ENCODE data around the gene ERGIC1. TPM values are rescaled to one million over a fixed set of nuclear protein-coding genes. Genes with fewer than 3 reads are reported as not detected.
A peak's percentile ranks its signal among the peaks of the same experiment; 100 is the strongest.
"Not testable (repeated sequence)": the region's sequence is repeated elsewhere in the genome, so short reads cannot be mapped to it uniquely, and the experiment has no call there.

Gene ERGIC1, protein sequence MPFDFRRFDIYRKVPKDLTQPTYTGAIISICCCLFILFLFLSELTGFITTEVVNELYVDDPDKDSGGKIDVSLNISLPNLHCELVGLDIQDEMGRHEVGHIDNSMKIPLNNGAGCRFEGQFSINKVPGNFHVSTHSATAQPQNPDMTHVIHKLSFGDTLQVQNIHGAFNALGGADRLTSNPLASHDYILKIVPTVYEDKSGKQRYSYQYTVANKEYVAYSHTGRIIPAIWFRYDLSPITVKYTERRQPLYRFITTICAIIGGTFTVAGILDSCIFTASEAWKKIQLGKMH
- 21.3 and 28.7 TPM in 2 replicates for total RNA-seq (2014; rRNA removed; shearing (Covaris generic))

DNA sequence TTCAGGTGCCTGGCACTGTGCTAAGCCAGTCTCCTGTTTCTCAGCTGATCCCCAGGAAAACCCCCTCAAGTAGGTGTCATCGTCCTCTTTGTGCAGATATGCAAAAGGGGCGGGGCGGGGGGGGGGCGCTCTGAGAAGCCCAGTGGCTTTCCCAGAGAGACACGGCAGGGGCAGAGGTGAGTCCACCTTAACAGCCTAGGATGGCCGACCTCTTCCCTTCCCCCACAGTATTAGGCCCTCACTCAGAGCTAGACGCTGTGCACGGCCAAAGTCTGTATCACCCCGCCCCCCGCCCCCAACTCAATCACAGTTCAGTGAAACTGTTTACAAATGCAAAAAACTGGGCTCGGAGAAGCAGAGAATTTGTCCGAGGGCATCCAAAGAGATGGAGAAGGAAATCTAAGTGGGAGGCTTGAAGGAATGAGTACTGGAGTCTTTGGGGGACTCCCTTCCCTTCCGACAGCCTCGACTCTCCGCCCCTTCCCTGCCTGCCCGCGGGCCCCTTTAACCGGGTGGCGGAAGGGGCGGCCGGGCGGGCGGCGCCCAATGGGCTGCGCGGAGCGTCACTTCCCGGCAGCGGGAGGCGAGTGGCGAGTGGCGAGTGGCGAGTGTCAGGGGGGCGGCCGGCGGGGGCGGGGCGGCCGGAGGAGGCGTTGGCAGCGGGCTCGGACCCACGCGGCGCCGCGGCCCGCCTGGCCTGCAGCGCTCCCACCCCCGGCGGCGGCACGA lies at the start of gene ERGIC1:
TSS of gene ERGIC1 (plus strand) at position 566 of the 729 bp plus-strand sequence. CDS start at position 729, 163 bp downstream.
- in situ Hi-C loops (cut with HindIII; ENCODE audit: low sequenced_read_pairs): no loop called here
- peak; percentile 85 for DNase-seq (ENCODE audit: low spot score)

DNA sequence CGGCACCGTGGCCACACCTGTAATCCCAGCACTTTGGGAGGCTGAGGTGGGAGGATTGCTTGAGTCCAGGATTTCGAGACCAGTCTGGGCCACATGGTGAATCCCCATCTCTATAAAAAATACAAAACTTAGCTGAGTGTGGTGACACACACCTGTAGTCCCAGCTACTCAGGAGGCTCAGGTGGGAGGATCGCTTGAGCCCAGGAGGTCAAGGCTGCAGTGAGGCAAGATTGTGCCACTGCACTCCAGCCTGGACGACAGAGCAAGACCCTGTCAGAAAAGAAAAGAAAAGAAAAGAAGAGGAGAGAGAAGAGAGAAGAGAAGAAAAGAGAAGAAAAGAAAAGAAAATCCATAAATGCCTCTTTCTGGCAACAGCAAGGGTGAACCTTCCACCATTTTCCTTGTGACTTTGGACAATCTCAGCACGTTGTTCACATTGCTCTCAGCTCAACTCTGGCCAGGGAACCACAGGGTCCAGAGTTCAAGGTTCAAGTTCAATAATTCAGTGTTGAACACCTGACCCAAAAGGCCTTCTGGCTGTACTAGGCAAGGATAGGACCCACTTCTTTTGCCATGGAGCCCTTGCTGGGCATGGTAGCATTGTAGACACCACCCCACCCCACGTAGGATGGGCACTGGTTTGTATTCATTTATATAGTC lies 48.5 kb upstream of the ERGIC1 start:
- DNase-seq (ENCODE audit: low spot score): no peak
- in situ Hi-C loops (cut with HindIII; ENCODE audit: low sequenced_read_pairs): no loop called here

DNA sequence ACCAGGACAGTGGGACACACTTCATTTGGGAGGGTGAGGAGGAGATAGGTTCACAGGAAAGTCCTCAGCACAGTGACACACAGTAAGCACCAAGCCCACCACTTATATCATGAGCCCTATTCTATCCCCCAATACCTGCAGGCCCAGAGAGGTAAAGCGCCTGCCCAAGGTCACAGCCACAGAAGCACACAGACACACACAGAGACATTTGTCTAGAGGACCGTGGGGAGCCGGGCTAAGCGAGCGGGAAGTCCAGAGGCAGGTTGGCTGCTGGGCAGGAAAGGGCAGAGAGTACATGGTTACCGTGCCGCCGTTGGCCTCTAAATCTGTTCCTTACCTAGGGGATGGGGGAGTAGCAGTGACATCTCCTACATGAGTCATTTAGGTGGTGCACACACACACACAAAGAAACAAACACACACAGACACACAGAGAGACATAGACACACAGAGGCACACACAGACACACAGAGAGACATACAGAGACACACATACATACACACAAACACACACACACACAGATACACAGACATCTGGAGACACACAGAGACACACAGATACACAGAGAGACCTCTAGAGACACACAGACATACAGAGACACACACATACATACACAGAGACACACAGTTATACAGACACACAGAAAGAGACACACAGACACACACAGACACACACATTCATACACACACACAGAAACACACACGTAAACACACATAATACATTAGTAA lies 47.2 kb upstream of the ERGIC1 start:
- in situ Hi-C loops (cut with HindIII; ENCODE audit: low sequenced_read_pairs): no loop called here
- peak; percentile 57 for DNase-seq (ENCODE audit: low spot score)

- DNase-seq (ENCODE audit: low spot score); in situ Hi-C loops (cut with HindIII; ENCODE audit: low sequenced_read_pairs): not testable (repeated sequence)
These were observed 46.5 kb upstream of the ERGIC1 start for GRCh38 chr5:172787538-172787937.

- in situ Hi-C loops (cut with HindIII; ENCODE audit: low sequenced_read_pairs): no loop called here
- DNase-seq (ENCODE audit: low spot score): no peak
These were observed 45.0 kb upstream of the ERGIC1 start for GRCh38 chr5:172788771-172789686.

DNA sequence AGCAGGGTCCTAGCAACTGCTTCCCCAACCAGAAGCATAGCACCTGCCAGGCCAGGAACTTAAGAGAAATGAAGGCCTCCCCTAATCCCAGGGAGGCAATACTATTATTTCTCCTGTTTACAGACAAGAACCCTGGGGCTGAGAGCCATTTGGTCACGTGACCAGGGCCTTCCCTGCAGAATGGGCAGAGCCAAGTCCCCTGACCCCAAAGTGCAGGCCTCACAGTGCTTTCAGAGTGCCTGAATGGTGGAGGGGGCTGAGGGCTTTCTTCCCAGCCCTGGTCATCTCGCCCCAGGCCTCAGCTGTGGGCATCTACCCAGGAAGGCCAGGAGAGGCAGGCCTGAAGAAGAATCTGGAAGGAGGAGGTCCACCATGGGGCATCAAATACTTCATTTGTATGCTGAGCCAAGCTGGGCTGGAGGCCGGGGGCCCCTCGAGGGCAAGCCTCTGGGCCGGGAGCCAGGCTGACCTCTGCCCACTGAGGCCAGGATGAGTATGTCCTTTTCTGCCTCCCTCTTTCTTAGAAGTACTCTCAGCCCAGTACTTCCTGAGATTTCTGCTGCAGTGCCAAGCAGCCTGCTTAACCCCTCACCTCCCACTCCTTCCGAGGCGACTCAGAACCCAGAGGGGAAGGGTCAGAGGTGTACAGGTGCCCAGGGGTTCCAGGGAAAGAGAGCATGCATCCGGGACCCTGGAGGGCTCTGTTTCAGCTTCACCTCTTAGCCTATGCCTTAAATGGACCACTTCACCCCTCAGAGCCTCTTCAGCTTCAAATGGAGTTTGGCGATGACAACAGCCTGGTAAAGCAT lies 44.2 kb upstream of the ERGIC1 start:
- DNase-seq (ENCODE audit: low spot score): no peak

DNA sequence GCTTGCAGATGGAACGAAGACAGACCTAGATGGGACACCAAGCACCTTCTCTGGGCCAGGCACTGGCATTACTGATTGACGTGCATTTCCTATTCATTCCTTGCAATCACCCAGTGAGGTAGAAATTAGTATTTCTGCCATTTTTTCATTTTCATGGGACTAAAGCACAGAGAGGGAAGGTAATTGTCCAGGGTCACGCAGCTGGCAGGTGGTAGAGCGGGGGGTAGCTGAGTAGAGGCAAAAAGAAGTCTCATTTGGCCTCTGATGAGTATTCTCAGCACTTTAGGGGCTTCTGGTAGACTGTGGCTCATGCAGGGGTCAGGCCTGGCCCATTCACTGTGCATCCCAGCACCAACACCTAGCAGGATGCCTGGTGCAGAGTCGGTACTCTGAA lies 43.6 kb upstream of the ERGIC1 start:
- no peak for DNase-seq (ENCODE audit: low spot score)

More for the DNA sequence above, 44.2 kb upstream of the ERGIC1 start:
- in situ Hi-C loops (cut with HindIII; ENCODE audit: low sequenced_read_pairs): no loop called here

GRCh38 chr5:172791286-172791685 lies 42.8 kb upstream of the ERGIC1 start:
- in situ Hi-C loops (cut with HindIII; ENCODE audit: low sequenced_read_pairs): no loop called here
- no peak for DNase-seq (ENCODE audit: low spot score)

More for the DNA sequence above, 43.6 kb upstream of the ERGIC1 start:
- in situ Hi-C loops (cut with HindIII; ENCODE audit: low sequenced_read_pairs): no loop called here

DNA sequence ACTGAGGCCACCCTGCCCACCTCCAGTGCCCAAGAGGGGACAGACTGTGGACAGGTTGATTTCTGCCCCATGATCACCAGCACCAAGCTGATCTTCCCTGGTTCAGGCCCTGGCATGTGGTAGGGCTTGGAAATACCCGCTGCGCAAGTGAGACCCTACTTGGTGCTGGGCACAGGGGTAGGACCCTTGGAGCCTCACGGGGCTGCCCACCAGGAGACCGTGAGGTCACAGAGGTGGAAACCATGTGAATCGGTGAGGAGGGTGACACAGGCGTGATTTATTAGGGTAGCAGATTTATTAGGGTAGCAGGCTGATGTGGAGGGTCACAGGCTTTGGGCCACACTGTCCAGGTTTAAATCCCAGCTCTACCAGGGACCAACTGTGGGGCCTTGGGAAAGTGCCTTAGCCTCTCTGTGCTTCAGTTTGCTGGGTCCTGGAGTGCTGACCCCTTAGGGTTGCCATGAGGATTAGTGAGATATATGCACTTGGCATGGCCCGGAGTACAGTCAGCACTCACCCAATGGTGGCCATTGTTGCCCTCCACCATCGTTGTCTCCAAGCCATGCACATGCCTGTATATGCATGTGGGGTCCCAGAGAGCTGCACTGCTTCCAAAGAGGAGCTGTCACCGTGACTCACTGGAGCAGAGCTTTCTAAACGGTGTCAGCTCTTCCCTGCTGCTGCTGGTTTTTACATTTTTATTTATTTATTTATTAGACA lies 42.2 kb upstream of the ERGIC1 start:
- in situ Hi-C loops (cut with HindIII; ENCODE audit: low sequenced_read_pairs): no loop called here
- no peak for DNase-seq (ENCODE audit: low spot score)

DNA sequence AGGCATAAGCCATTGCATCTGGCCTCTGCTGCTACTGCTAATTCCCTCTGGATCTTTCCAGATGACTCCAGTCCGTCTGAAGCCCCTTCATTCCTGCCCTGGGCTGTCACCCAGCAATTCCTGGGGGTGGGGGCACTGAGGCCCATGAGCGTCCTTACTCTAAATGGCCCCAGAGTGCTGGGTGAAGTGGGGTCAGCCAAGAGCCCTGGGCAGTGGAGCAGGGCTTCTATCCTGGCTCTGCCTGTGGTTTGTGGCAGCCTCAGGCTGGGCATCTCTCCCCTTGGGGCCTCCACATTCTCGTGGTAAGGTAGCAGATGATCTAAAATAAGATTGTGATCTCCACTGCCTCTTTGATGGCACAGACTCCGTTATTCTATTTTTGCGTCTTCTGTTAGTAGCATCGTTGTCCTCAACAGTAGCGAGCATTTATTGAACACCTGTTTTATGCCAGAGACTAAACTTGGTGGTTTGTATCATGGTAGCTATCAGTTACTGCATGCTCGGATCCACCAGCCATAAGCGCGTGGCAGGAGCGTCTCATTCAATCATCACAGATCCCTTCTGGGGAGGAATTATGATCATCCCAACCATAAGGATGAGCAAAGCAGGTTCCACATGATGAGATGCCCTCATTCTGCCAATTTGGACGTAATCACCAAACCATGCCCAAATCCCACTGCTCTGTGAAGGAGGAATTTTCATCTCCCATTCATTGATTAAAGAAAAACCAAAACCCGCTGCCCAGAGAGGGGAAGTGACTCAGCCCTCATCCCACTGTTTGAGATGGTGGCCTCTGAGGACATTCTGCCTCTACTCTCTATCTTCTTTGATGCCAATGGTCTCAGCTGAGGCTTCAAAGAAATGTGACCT lies 41.1 kb upstream of the ERGIC1 start:
- DNase-seq (ENCODE audit: low spot score): no peak
- in situ Hi-C loops (cut with HindIII; ENCODE audit: low sequenced_read_pairs): no loop called here

GRCh38 chr5:172793577-172794488 lies 40.2 kb upstream of the ERGIC1 start:
- in situ Hi-C loops (cut with HindIII; ENCODE audit: low sequenced_read_pairs): no loop called here

DNA sequence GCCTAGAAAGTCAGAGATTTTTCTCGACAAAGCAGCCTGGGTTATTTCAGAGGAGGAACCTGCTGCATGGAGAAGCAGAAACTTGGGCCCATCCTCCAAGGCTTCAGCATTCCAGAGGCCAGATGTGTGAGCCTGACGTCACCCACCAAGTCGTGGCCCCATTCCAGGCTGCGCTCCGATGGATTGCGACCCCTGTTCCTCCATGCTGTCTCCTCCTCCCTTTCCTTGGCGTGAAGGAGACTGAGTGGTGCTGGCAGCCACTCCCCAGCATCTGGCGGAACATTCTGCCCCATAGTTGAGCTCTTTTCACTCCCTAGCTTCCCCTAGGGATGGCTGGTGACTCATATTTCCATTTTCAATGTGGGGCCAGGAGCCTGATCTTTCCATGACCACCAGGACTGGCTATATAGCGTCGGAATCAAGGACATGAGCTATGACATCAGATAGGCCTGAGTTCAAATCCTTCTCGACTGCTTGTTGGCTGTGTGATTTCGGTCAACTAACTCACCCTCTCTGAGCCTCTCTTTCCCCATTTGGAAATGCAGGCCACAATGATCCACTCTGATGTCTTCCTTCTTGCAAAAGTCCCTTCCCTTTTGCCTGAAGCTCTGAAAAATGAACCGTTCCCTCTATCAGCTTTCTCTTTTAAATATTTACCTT lies 38.6 kb upstream of the ERGIC1 start:
- no peak for DNase-seq (ENCODE audit: low spot score)
- in situ Hi-C loops (cut with HindIII; ENCODE audit: low sequenced_read_pairs): no loop called here

More at GRCh38 chr5:172793577-172794488, 40.2 kb upstream of the ERGIC1 start:
- DNase-seq (ENCODE audit: low spot score): no peak

DNA sequence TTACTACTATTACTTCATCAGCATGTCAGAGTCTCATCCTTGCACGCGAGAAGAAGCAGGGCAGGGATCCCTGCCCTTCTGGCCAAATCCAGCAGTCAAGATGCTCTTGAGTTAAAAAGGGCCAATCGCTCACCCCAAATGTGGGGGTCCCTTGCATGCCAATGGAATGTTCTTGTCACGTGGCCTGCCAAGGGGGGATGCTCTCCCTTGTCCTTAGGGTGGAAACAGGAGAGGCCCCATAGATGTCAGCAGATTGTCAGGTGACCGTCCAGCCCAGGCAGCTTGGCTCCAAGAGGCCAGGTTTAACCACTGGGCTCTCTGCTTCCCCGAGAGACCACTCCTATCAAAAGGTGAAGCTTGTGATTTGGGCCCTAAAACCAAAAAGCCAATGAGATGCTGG lies 37.7 kb upstream of the ERGIC1 start:
- no peak for DNase-seq (ENCODE audit: low spot score)
- in situ Hi-C loops (cut with HindIII; ENCODE audit: low sequenced_read_pairs): no loop called here

- DNase-seq (ENCODE audit: low spot score): no peak
- in situ Hi-C loops (cut with HindIII; ENCODE audit: low sequenced_read_pairs): no loop called here
These were observed 36.3 kb upstream of the ERGIC1 start for GRCh38 chr5:172797771-172798191.

Measured in G401 (cell line).